NCI-H1092 treated with DMSO at 0.1 percent for 48 hours (cell line): Measurements from ENCODE around the gene APAF1.

ENCODE experiments used
- DNase-seq: peaks from one replicate; lab custom pipeline; 2025; lab: John Stamatoyannopoulos, UW

The APAF1 gene

GRCh38 chr12:98660521-98660920 is 15.4 kb downstream of the APAF1 start:
- DNase-seq, result no peak

- DNase-seq, result no peak
Observed at GRCh38 chr12:98669751-98670150, 24.7 kb downstream of the APAF1 start.

GRCh38 chr12:98671459-98671858 is 26.4 kb downstream of the APAF1 start:
- no peak for DNase-seq

- no peak for DNase-seq
Observed at GRCh38 chr12:98674841-98675240, 29.8 kb downstream of the APAF1 start.

- DNase-seq, result no peak
Observed at GRCh38 chr12:98678236-98678945, 33.3 kb downstream of the APAF1 start.

- DNase-seq, result no peak
Observed at GRCh38 chr12:98678946-98679610, 34.0 kb downstream of the APAF1 start.

GRCh38 chr12:98679611-98680005 is 34.5 kb downstream of the APAF1 start:
- DNase-seq, result no peak

- no peak for DNase-seq
Observed at GRCh38 chr12:98684199-98684598, 39.1 kb downstream of the APAF1 start.

- no peak for DNase-seq
Observed at GRCh38 chr12:98686603-98687002, 41.5 kb downstream of the APAF1 start.

- no peak for DNase-seq
Observed at GRCh38 chr12:98691351-98691750, 46.3 kb downstream of the APAF1 start.

GRCh38 chr12:98696036-98696646 is 51.1 kb downstream of the APAF1 start:
- DNase-seq, result no peak

- DNase-seq, result no peak
Observed at GRCh38 chr12:98697209-98697608, 52.1 kb downstream of the APAF1 start.

GRCh38 chr12:98698603-98699463 is 53.7 kb downstream of the APAF1 start:
- no peak for DNase-seq

- no peak for DNase-seq
Observed at GRCh38 chr12:98699586-98699985, 54.5 kb downstream of the APAF1 start.

GRCh38 chr12:98701166-98701565 is 56.1 kb downstream of the APAF1 start:
- DNase-seq, result no peak

- DNase-seq, result no peak
Observed at GRCh38 chr12:98709022-98709421, 63.9 kb downstream of the APAF1 start.

GRCh38 chr12:98714426-98714825 is 69.3 kb downstream of the APAF1 start:
- no peak for DNase-seq

GRCh38 chr12:98719515-98720504 is 74.7 kb downstream of the APAF1 start:
- no peak for DNase-seq

- no peak for DNase-seq
Observed at GRCh38 chr12:98721204-98721702, 76.2 kb downstream of the APAF1 start.

- DNase-seq, result no peak
Observed at GRCh38 chr12:98724384-98725155, 79.5 kb downstream of the APAF1 start.
